Osteocyte (in vitro differentiated cells): ENCODE measurements around the gene NSMCE3. TPM values are rescaled to one million over a fixed set of nuclear protein-coding genes. Genes with fewer than 3 reads are reported as not detected.

ENCODE experiments used
- DNase-seq: peaks from one replicate; pipeline ENCODE4 v3.0.0; 2021; ENCODE audit warnings: mixed read lengths; ENCODE audit not compliant: unreplicated experiment; ENCODE audit errors: extremely low spot score
- H3K27ac Mint-ChIP-seq: one replicate; pipeline ENCODE4 v1.8.0; 2021; ENCODE audit warnings: mild to moderate bottlenecking, mixed read lengths; ENCODE audit not compliant: unreplicated experiment
- H3K27me3 Mint-ChIP-seq: one replicate; pipeline ENCODE4 v1.8.0; 2021; ENCODE audit warnings: mixed read lengths; ENCODE audit not compliant: unreplicated experiment
- H3K36me3 Mint-ChIP-seq: one replicate; pipeline ENCODE4 v1.8.0; 2021; ENCODE audit warnings: mixed read lengths; ENCODE audit not compliant: unreplicated experiment
- H3K4me1 Mint-ChIP-seq: one replicate; pipeline ENCODE4 v1.8.0; 2021; ENCODE audit warnings: mixed read lengths; ENCODE audit not compliant: unreplicated experiment
- H3K4me3 Mint-ChIP-seq: one replicate; pipeline ENCODE4 v1.8.0; 2021; ENCODE audit warnings: mild to moderate bottlenecking, moderate library complexity, mixed read lengths; ENCODE audit not compliant: unreplicated experiment
- H3K9me3 Mint-ChIP-seq: one replicate; pipeline ENCODE4 v1.8.0; 2021; ENCODE audit warnings: mixed read lengths; ENCODE audit not compliant: unreplicated experiment
- CTCF ChIP-seq: fragments of 200-600 bp; sonication (generic); IDR thresholded peaks from 2 replicates; pipeline ENCODE4 v1.5.0; 2021; ENCODE audit warnings: antibody characterized with exemption, mild to moderate bottlenecking, moderate library complexity
- total RNA-seq: library from RNA; stranded (reverse); gene quantifications from 2 replicates; pipeline ENCODE4 v1.2.1, GENCODE V29; 2021

NSMCE3 gene
- total RNA-seq, 1 donor from 2014 or later: 9.9 TPM

- Mint-ChIP-seq H3K4me3 (no peak overlapping the region), H3K27me3 (no peaks in the 10 kb centered on the region), H3K27ac (no peak overlapping the region), H3K9me3 (no peaks in the 10 kb centered on the region), H3K36me3 (no peaks in the 10 kb centered on the region), H3K4me1 (peaks cover 5% of the 10 kb centered on the region)
- no peak for TF ChIP-seq CTCF
- DNase-seq: no peak
These were observed 25.2 kb upstream of the NSMCE3 start for GRCh38 chr15:29294732-29295325.

DNA sequence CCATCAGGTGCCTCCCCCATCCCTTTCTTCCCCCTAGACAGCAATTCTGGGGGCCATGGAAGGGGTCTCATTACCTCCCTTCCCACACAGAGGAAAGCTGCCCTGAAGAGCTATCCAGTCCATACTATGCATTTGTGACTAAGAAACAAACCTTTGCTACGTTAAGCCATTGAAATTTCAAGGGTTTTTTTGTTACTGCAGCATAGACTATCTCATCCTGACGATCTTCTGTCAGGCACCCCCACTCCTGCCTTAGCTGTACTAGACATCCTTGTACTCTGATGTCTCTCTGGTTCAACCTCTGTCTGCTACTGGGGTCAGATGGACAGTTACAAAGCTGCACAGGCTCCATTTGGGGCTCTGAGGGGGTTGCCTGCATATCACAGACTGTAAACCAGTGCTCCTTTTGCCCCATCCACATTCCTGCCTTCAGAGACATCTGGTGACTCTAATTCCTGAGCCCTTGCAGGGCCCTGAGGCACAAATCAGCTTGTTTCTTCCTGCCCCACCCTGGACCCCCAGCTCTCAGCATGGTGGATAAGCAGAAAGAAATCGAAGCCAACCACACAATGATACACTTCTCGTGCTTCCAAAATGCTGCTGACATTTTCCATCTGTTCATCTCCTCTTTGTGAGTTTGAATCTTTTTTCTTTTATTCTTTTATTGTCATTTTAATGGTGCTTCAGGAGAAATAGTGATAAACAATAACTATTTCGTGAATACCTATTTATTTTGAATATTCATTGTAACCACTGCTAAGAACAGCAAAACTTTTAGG, 21.6 kb upstream of the NSMCE3 start:
- H3K36me3 Mint-ChIP-seq: no peaks in the 10 kb centered on the region
- no peak for TF ChIP-seq CTCF
- peaks cover 5% of the 10 kb centered on the region for H3K4me1 Mint-ChIP-seq
- no peaks in the 10 kb centered on the region for H3K27me3 Mint-ChIP-seq
- no peak overlapping the region for H3K27ac Mint-ChIP-seq
- no peak overlapping the region for H3K4me3 Mint-ChIP-seq
- no peak for DNase-seq
- no peaks in the 10 kb centered on the region for H3K9me3 Mint-ChIP-seq

GRCh38 chr15:29289173-29289572, 19.6 kb upstream of the NSMCE3 start:
- Mint-ChIP-seq H3K27me3 (no peaks in the 10 kb centered on the region), H3K4me3 (no peak overlapping the region), H3K4me1 (peaks cover 5% of the 10 kb centered on the region), H3K27ac (no peak overlapping the region), H3K36me3 (no peaks in the 10 kb centered on the region), H3K9me3 (no peaks in the 10 kb centered on the region)
- no peak for DNase-seq
- TF ChIP-seq CTCF: no peak

DNA sequence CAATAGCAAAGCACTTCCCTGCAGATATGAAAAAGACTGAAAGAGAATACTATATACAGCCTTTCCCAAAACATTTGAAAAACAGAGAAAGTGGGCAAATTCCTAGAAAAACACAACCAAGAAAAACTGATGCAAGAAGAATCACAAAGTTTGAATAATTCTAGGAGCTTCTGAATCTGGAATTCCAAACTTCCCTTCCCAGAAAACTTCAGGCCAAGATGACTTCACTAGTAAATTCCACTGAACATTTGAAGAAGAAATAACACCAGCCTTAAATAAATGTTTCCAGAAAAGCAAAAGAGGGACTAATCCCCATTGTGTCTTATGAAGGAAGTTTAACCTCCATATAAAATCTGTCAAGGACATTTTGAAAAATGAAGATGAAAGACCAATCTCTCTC, 15.8 kb upstream of the NSMCE3 start:
- no peak overlapping the region for H3K4me3 Mint-ChIP-seq
- no peaks in the 10 kb centered on the region for H3K36me3 Mint-ChIP-seq
- no peak for DNase-seq
- H3K9me3 Mint-ChIP-seq: no peaks in the 10 kb centered on the region
- H3K27me3 Mint-ChIP-seq: no peaks in the 10 kb centered on the region
- H3K27ac Mint-ChIP-seq: no peak overlapping the region
- no peak for TF ChIP-seq CTCF
- H3K4me1 Mint-ChIP-seq: no peaks in the 10 kb centered on the region

DNA sequence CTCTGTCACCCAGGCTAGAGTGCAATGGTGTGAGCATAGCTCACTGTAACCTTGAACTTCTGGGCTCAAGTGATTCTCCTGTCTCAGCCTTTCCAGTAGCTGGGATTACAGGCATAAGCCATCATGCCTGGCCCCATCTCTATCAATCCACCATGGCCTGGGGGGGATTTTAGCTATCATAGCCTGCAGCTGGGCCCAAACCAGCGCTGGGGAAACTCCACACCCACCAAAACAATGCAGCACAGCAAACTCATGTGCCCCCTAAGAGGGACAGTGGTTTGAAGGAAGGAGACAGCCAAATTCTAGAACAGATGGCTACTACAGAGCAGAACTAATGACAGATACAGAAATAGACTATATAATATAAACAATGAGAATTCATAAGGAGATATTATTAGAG, 13.8 kb upstream of the NSMCE3 start:
- no peaks in the 10 kb centered on the region for H3K9me3 Mint-ChIP-seq
- TF ChIP-seq CTCF: no peak
- no peaks in the 10 kb centered on the region for H3K36me3 Mint-ChIP-seq
- H3K4me3 Mint-ChIP-seq: no peak overlapping the region
- H3K27me3 Mint-ChIP-seq: no peaks in the 10 kb centered on the region
- no peak for DNase-seq
- H3K27ac Mint-ChIP-seq: no peak overlapping the region
- peaks cover 3% of the 10 kb centered on the region for H3K4me1 Mint-ChIP-seq
